ENCODE results near the gene SH3GL2.

DNA sequence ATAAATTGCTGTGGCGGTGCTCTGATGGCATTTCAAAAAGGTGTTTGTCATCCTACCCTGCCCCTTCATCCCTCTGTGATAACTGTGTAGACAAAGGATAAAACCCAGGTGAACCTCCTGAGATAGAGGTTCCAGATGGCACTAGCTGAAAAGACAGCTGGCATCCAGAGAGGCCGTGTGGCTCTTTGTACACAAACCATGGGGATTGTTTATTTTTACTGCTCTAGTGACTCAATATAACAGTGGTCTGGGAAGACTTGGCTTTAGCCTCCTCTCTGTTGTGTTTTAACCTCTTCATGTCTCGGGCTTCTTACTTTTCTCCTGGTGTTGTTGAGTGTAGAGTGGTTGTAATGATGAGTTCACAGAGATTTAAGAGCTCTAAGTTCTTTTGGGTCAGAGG lies 48.8 kb downstream of the SH3GL2 start:
- TF ChIP-seq, protein P1, sequence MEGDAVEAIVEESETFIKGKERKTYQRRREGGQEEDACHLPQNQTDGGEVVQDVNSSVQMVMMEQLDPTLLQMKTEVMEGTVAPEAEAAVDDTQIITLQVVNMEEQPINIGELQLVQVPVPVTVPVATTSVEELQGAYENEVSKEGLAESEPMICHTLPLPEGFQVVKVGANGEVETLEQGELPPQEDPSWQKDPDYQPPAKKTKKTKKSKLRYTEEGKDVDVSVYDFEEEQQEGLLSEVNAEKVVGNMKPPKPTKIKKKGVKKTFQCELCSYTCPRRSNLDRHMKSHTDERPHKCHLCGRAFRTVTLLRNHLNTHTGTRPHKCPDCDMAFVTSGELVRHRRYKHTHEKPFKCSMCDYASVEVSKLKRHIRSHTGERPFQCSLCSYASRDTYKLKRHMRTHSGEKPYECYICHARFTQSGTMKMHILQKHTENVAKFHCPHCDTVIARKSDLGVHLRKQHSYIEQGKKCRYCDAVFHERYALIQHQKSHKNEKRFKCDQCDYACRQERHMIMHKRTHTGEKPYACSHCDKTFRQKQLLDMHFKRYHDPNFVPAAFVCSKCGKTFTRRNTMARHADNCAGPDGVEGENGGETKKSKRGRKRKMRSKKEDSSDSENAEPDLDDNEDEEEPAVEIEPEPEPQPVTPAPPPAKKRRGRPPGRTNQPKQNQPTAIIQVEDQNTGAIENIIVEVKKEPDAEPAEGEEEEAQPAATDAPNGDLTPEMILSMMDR (IDR thresholded peaks at IDR 0.05; ENCODE audit: borderline replicate concordance, extremely low read depth, low read length, poor library complexity, severe bottlenecking) = no peak
- TF ChIP-seq EZH2 (IDR thresholded peaks at IDR 0.05; ENCODE audit: borderline replicate concordance, low read depth, low read length, severe bottlenecking) = no peak

Measured in DND-41 (cell line).